ENCODE measurements around the gene MTLN. TPM values are rescaled to one million over a fixed set of nuclear protein-coding genes. Genes with fewer than 3 reads are reported as not detected.
A peak's percentile ranks its signal among the peaks of the same experiment; 100 is the strongest.

Gene MTLN
- polyA plus RNA-seq, 2 of the 4 experiments (the other 2 are of a cell fraction), result 59.3 to 107 TPM

- ChIA-PET CTCF (interaction anchor here (1.0 kb wide), 1 partner anchor 59 kb away, joined by 3 read pairs; no protein-coding TSS in a partner anchor), POLR2A (no interaction called here)
- Histone ChIP-seq H3K4me3 (no peak overlapping the region), H3K9me3 (no peaks in the 10 kb centered on the region), H3K4me2 (peak overlapping the region; percentile 40; the same call in 2 of the 3 replicates), H3K27ac (no peak overlapping the region), H3K4me1 (peaks cover 9% of the 10 kb centered on the region)
- ATAC-seq (peak in 1 of 2 experiments; percentile 51; a peak in 2 of 6 replicates), FAIRE-seq (no peak), DNase-seq (ENCODE audit: low read depth in 1 of 2, low spot score in 1 of 2) (peak in 1 of 2 experiments; percentile 20)
- TF ChIP-seq BHLHE40 (IDR thresholded peaks at IDR 0.05; ENCODE audit: low read depth, low read length), result no peak
- no peak for TF ChIP-seq TP53 (CRISPR knock-in tag; IDR thresholded peaks at IDR 0.05)
- 0 out of 2 replicates have a peak, but pooled peaks have one; percentile 17 for TF ChIP-seq JUNB (IDR thresholded peaks at IDR 0.05)
- TF ChIP-seq KDM5A (IDR thresholded peaks at IDR 0.05), result no peak
- 0 out of 2 replicates have a peak, but pooled peaks have one; percentile 39 for TF ChIP-seq FOSL2 (IDR thresholded peaks at IDR 0.05)
- TF ChIP-seq FOSL2 (CRISPR knock-in tag; IDR thresholded peaks at IDR 0.05), result peak; percentile 72
- TF ChIP-seq, protein P1, sequence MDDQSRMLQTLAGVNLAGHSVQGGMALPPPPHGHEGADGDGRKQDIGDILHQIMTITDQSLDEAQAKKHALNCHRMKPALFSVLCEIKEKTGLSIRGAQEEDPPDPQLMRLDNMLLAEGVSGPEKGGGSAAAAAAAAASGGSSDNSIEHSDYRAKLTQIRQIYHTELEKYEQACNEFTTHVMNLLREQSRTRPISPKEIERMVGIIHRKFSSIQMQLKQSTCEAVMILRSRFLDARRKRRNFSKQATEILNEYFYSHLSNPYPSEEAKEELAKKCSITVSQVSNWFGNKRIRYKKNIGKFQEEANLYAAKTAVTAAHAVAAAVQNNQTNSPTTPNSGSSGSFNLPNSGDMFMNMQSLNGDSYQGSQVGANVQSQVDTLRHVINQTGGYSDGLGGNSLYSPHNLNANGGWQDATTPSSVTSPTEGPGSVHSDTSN (IDR thresholded peaks at IDR 0.05), result no peak
- TF ChIP-seq CEBPB (IDR thresholded peaks at IDR 0.05), result peak; percentile 13 to 67; a peak in 2 of 4 replicates
- WGBS (ENCODE audit: missing lambda C conversion rate), result 7% methylated on average over 1 of the region's 1 CpG
Observed at GRCh38 chr2:110173523-110173922, 38.8 kb downstream of the MTLN start.

DNA sequence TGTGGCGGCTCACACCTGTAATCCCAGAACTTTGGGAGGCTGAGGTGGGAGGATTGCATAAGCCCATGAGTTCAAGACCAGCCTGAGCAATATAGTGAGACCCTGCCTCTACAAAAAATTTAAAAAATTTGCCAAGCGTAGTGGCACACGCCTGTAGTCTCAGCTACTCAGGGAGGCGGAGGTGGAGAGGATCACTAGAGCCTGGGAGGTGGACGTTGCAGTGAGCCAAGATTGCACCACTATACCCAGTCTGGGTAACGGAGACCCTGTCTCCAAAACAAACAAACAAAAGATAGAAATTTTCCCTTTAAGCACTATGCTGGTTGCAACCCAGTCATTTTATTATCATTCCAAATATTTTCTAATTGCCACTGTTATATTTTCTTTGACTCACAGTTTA, 39.8 kb downstream of the MTLN start:
- ChIA-PET CTCF (interaction anchor here (3.7 kb wide), 1 partner anchor 15 kb away, joined by 17 read pairs; no protein-coding TSS in a partner anchor), POLR2A (no interaction called here)
- DNase-seq (ENCODE audit: low read depth in 1 of 2, low spot score in 1 of 2), result no peak
- ATAC-seq, result no peak
- no peak overlapping the region for H3K4me2 ChIP-seq
- H3K4me1 ChIP-seq, result peaks cover 9% of the 10 kb centered on the region
- H3K4me3 ChIP-seq, result no peak overlapping the region
- H3K27ac ChIP-seq, result no peak overlapping the region
- no peaks in the 10 kb centered on the region for H3K9me3 ChIP-seq
- FAIRE-seq, result no peak
- 80% methylated on average over 6 of the region's 6 CpGs for WGBS (ENCODE audit: missing lambda C conversion rate)
- TF ChIP-seq, protein P2, sequence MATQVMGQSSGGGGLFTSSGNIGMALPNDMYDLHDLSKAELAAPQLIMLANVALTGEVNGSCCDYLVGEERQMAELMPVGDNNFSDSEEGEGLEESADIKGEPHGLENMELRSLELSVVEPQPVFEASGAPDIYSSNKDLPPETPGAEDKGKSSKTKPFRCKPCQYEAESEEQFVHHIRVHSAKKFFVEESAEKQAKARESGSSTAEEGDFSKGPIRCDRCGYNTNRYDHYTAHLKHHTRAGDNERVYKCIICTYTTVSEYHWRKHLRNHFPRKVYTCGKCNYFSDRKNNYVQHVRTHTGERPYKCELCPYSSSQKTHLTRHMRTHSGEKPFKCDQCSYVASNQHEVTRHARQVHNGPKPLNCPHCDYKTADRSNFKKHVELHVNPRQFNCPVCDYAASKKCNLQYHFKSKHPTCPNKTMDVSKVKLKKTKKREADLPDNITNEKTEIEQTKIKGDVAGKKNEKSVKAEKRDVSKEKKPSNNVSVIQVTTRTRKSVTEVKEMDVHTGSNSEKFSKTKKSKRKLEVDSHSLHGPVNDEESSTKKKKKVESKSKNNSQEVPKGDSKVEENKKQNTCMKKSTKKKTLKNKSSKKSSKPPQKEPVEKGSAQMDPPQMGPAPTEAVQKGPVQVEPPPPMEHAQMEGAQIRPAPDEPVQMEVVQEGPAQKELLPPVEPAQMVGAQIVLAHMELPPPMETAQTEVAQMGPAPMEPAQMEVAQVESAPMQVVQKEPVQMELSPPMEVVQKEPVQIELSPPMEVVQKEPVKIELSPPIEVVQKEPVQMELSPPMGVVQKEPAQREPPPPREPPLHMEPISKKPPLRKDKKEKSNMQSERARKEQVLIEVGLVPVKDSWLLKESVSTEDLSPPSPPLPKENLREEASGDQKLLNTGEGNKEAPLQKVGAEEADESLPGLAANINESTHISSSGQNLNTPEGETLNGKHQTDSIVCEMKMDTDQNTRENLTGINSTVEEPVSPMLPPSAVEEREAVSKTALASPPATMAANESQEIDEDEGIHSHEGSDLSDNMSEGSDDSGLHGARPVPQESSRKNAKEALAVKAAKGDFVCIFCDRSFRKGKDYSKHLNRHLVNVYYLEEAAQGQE (IDR thresholded peaks at IDR 0.05), result no peak
- TF ChIP-seq MAZ (IDR thresholded peaks at IDR 0.05; ENCODE audit: borderline replicate concordance, low read depth, low read length), result no peak
- TF ChIP-seq EHMT2 (IDR thresholded peaks at IDR 0.05; ENCODE audit: low read depth), result no peak
- no peak for TF ChIP-seq TP53 (CRISPR knock-in tag; IDR thresholded peaks at IDR 0.05)
- no peak for TF ChIP-seq CBX2 (IDR thresholded peaks at IDR 0.05; ENCODE audit: borderline replicate concordance, low read depth)
- no peak for TF ChIP-seq FOSL2 (IDR thresholded peaks at IDR 0.05)
- no peak for TF ChIP-seq FOSL2 (CRISPR knock-in tag; IDR thresholded peaks at IDR 0.05)
- no peak for TF ChIP-seq SREBF2 (IDR thresholded peaks at IDR 0.05)
- TF ChIP-seq CBX8 (IDR thresholded peaks at IDR 0.05), result no peak
- no peak for TF ChIP-seq CHD4 (IDR thresholded peaks at IDR 0.05; ENCODE audit: borderline replicate concordance)

DNA sequence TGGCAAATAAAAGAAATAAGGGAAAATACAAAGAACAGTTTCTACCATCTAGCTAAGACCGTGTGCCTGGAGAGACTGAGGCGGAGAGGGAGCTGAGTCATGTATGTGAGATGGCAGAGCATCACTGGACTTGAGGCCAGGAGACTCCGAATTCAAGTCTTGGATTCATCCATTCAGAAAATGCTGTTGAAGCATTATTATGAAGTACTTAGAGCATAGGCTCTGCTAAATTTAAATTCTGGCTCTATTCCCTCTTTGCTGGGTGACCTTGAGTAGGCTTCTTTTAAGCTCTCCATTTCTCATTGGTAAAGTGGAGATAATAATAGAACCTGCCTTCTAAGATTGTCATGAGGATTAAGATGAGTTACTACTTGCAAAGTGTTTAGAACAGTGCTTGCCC, 42.2 kb downstream of the MTLN start:
- TF ChIP-seq EP300 (IDR thresholded peaks at IDR 0.05), result no peak
- TF ChIP-seq MAFK (IDR thresholded peaks at IDR 0.05; ENCODE audit: partially characterized antibody), result peak; percentile 59
- ChIA-PET CTCF (interaction anchor here (2.1 to 3.7 kb wide), 2 partner anchors 13 to 54 kb away, joined by 7 to 17 read pairs; partner anchors contain the start of gene MALL), POLR2A (no interaction called here)
- DNase-seq (ENCODE audit: low read depth in 1 of 2, low spot score in 1 of 2) (no peak), ATAC-seq (no peak), FAIRE-seq (no peak)
- no peaks in the 10 kb centered on the region for H3K9me3 ChIP-seq
- H3K27ac ChIP-seq, result no peak overlapping the region
- H3K4me1 ChIP-seq, result peaks cover 9% of the 10 kb centered on the region
- H3K4me2 ChIP-seq, result no peak overlapping the region
- H3K4me3 ChIP-seq, result no peak overlapping the region
- WGBS (ENCODE audit: missing lambda C conversion rate), result 62% methylated on average over 3 of the region's 3 CpGs
